Head of caudate nucleus (tissue), 42 donors: Measurements from ENCODE around the gene MRGPRE.

Source experiments
- DNase-seq, 42 donors: peaks; one replicate each; pipeline versions ENCODE4 v3.0.0 to v3.0.0-alpha.2; 2020 to 2021; ENCODE audit warnings: mixed read lengths in 7 of 42
- intact Hi-C: fragments of 100-400 bp; cut with DNase I; formaldehyde crosslinking; loops from one replicate; pipeline ENCODE4 v1.15.0; 2022

MRGPRE gene

GRCh38 chr11:3189886-3190583 is 42.2 kb downstream of the MRGPRE start:
- intact Hi-C loops: no loop called here
- peak in 5 of 42 donors; percentile 0 to 19 (median 5) for DNase-seq

GRCh38 chr11:3189196-3189843 is 42.9 kb downstream of the MRGPRE start:
- DNase-seq: peak in 4 of 42 donors; percentile 3 to 18 (median 4)
- intact Hi-C loops: no loop called here

- DNase-seq: peak in 7 of 42 donors; percentile 4 to 29 (median 7)
- intact Hi-C loops: no loop called here
Measured at GRCh38 chr11:3188496-3189195, 43.6 kb downstream of the MRGPRE start.

GRCh38 chr11:3186166-3186953 is 45.9 kb downstream of the MRGPRE start:
- peak in 2 of 42 donors; percentile 1 to 21 for DNase-seq
- intact Hi-C loops: no loop called here

GRCh38 chr11:3184732-3185347 is 47.4 kb downstream of the MRGPRE start:
- peak in 1 of 42 donors; percentile 9 for DNase-seq
- intact Hi-C loops: no loop called here

- DNase-seq: no peak
- intact Hi-C loops: no loop called here
Measured at GRCh38 chr11:3183523-3183922, 48.7 kb downstream of the MRGPRE start.

GRCh38 chr11:3182462-3182852 is 49.8 kb downstream of the MRGPRE start:
- intact Hi-C loops: no loop called here

GRCh38 chr11:3181725-3182461 is 50.3 kb downstream of the MRGPRE start:
- intact Hi-C loops: no loop called here
- DNase-seq: peak in 1 of 42 donors; percentile 9

More at GRCh38 chr11:3182462-3182852, 49.8 kb downstream of the MRGPRE start:
- DNase-seq: no peak

GRCh38 chr11:3180869-3181268 is 51.3 kb downstream of the MRGPRE start:
- intact Hi-C loops: no loop called here
- no peak for DNase-seq

GRCh38 chr11:3178349-3178748 is 53.9 kb downstream of the MRGPRE start:
- intact Hi-C loops: no loop called here
- DNase-seq: no peak

- intact Hi-C loops: no loop called here
Measured at GRCh38 chr11:3177931-3178330, 54.3 kb downstream of the MRGPRE start.

More at GRCh38 chr11:3177931-3178330, 54.3 kb downstream of the MRGPRE start:
- DNase-seq: no peak
